Duodenal mucosa (tissue), 2 donors: ENCODE data around the gene TRIM15.
A peak's percentile ranks its signal among the peaks of the same experiment; 100 is the strongest.

Experiments
- H3K27ac ChIP-seq: one replicate; pipeline ENCODE4 v1.7.0; 2013; ENCODE audit warnings: low read depth, low read length
- H3K27me3 ChIP-seq, 2 donors: one replicate each; pipeline ENCODE4 v1.7.0; 2013; ENCODE audit warnings: low read length in 2 of 2, control low read depth in 1 of 2; ENCODE audit not compliant: insufficient read depth in 2 of 2, control insufficient read depth in 1 of 2
- H3K36me3 ChIP-seq, 2 donors: one replicate each; pipeline ENCODE4 v1.7.0; 2013; ENCODE audit warnings: low read length in 2 of 2, control low read depth in 1 of 2; ENCODE audit not compliant: insufficient read depth in 2 of 2, control insufficient read depth in 1 of 2
- H3K4me1 ChIP-seq, 2 donors: one replicate each; pipeline ENCODE4 v1.7.0; 2013; ENCODE audit warnings: low read length in 2 of 2, control low read depth in 1 of 2; ENCODE audit not compliant: insufficient read depth in 2 of 2, control insufficient read depth in 1 of 2
- H3K4me3 ChIP-seq, 2 donors: one replicate each; pipeline ENCODE4 v1.7.0; 2013; ENCODE audit warnings: low read length in 2 of 2, low read depth in 1 of 2
- H3K9ac ChIP-seq, 2 donors: one replicate each; pipeline ENCODE4 v1.7.0; 2013; ENCODE audit warnings: low read length in 2 of 2, low read depth in 1 of 2
- H3K9me3 ChIP-seq, 2 donors: one replicate each; pipeline ENCODE4 v1.7.0; 2013; ENCODE audit warnings: low read length in 2 of 2, control low read depth in 1 of 2; ENCODE audit not compliant: control insufficient read depth in 1 of 2

Gene TRIM15

DNA sequence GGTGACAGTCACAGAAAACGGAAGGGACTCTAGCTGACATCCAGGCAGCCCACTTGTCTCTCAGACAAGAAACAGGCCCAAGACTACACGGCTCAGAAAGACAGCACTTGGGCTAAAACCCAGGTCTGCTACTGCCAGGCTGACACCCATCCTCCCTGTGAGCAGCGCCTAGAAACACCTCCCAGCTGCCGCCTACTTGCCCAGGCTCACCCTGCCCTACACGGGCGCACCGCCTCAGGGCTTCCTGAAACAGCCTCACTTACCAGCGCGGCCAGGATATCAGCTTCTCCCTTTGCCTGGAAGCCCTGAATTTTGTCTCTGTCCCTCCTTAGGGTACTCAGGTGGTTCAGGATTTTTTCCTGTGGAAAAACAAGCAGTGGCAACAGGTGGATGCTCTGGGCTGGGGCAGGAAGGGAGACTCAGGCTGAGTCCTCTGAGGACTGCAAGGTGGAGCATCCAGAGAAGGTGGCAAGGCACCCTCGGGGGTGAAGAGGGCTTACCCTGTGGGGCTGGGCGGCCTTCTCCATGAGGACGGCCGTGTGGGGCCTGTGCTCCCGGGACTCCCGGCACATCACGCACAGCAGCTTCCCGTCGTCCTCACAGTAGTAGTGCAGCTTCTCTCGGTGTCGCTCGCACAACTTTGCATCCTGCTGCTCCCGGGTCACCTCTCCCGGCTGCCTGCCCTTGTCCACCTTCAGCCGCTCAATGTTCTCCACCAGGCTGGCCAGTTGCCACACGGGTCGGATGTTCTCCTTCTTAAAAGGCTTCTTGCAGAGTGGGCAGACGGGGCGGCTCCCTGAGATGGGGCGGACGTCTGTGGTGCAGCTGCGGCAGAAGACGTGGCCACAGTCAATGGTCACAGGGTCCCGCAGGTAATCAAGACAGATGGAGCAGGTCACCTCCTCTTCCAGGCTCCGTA is 35.1 kb downstream of the TRIM15 start:
- no peak overlapping the region for H3K9ac ChIP-seq
- no peaks in the 10 kb centered on the region for H3K27me3 ChIP-seq
- no peak overlapping the region for H3K27ac ChIP-seq
- no peak overlapping the region for H3K4me3 ChIP-seq
- H3K36me3 ChIP-seq: peaks cover 32 to 59% of the 10 kb centered on the region in 2 donors
- H3K4me1 ChIP-seq: peaks cover 24 to 26% of the 10 kb centered on the region in 2 donors
- H3K9me3 ChIP-seq: no peaks in the 10 kb centered on the region

DNA sequence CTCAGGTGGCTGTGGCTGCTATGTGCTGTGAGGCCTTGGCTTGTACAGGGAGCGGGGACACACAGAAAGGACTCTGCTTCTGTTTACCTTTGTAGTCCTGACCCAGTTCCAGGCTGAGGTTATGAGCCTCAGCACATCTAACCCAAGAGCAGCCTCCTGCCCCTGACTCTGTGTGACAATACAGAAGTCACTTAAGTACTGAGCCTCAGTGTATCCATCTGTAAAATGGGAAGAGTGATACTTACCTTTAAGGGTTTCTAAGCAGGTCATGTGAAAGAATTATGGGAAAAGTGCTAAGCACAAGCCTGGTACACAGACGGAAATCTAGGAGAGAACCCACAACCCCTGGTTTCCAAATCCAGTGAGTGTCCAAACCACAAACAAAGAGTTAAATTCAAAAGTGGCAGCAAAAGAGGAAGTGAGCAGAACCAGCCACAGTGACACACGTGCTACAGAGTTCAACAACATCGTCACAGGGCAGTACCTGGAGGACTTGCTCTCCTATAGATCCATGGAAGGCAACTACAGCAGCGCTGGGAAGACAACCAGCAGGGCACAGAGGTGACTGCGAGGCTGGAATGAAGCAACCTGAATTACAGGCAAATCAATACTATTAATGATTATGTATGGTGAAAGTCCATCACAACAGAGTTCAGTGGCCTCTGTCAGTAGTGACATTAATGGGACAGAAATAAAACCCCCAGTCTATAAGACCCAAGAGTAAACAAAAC is 37.4 kb downstream of the TRIM15 start:
- H3K9ac ChIP-seq: peak overlapping the region in 1 of 2 donors; percentile 21
- peak overlapping the region in 1 of 2 donors; percentile 1 for H3K4me3 ChIP-seq
- peaks cover 36 to 51% of the 10 kb centered on the region in 2 donors for H3K36me3 ChIP-seq
- no peak overlapping the region for H3K27ac ChIP-seq
- peaks cover 28 to 31% of the 10 kb centered on the region in 2 donors for H3K4me1 ChIP-seq
- H3K9me3 ChIP-seq: no peaks in the 10 kb centered on the region
- no peaks in the 10 kb centered on the region for H3K27me3 ChIP-seq

- Histone ChIP-seq H3K27me3 (no peaks in the 10 kb centered on the region), H3K9me3 (no peaks in the 10 kb centered on the region), H3K4me3 (no peak overlapping the region), H3K27ac (no peak overlapping the region), H3K9ac (no peak overlapping the region), H3K36me3 (peaks cover 25 to 38% of the 10 kb centered on the region in 2 donors), H3K4me1 (peaks cover 44 to 48% of the 10 kb centered on the region in 2 donors)
Observed at GRCh38 chr6:30202366-30202765, 39.0 kb downstream of the TRIM15 start.

DNA sequence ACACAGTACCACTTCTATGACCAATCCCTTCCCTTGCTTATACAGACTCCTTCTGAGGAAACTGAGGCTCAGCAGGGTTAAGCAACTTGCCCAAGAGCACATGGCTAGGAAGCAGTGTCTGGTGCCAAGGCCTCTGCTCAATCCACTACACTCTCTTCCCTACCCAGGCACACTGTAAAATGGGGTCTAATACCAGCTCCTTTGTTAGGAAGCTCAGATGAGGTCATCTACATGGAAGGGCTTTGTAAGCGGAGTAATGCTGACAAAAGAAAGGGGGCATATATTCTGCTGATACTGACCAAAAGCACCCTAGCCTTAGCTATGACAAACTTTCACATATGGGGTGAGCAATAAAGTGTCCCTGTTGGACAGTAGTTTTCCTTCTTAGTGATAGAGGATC is 40.8 kb downstream of the TRIM15 start:
- peaks cover 61 to 65% of the 10 kb centered on the region in 2 donors for H3K4me1 ChIP-seq
- H3K27me3 ChIP-seq: no peaks in the 10 kb centered on the region
- no peaks in the 10 kb centered on the region for H3K9me3 ChIP-seq
- peaks cover 11 to 23% of the 10 kb centered on the region in 2 donors for H3K36me3 ChIP-seq
- H3K9ac ChIP-seq: no peak overlapping the region
- H3K27ac ChIP-seq: no peak overlapping the region
- no peak overlapping the region for H3K4me3 ChIP-seq

GRCh38 chr6:30206152-30206551 is 42.8 kb downstream of the TRIM15 start:
- H3K9ac ChIP-seq: peak overlapping the region; percentile 15 to 44
- no peaks in the 10 kb centered on the region for H3K27me3 ChIP-seq
- no peak overlapping the region for H3K27ac ChIP-seq
- no peaks in the 10 kb centered on the region for H3K9me3 ChIP-seq
- no peak overlapping the region for H3K4me3 ChIP-seq
- peaks cover 3 to 15% of the 10 kb centered on the region in 2 donors for H3K36me3 ChIP-seq
- H3K4me1 ChIP-seq: peaks cover 63 to 72% of the 10 kb centered on the region in 2 donors

GRCh38 chr6:30206799-30207618 is 43.7 kb downstream of the TRIM15 start:
- H3K9ac ChIP-seq: peak overlapping the region; percentile 36 to 61
- no peaks in the 10 kb centered on the region for H3K9me3 ChIP-seq
- H3K27me3 ChIP-seq: no peaks in the 10 kb centered on the region
- H3K36me3 ChIP-seq: peaks cover 3 to 15% of the 10 kb centered on the region in 2 donors
- H3K4me3 ChIP-seq: peak overlapping the region; percentile 41 to 42
- H3K27ac ChIP-seq: peak overlapping the region; percentile 55
- peaks cover 64 to 72% of the 10 kb centered on the region in 2 donors for H3K4me1 ChIP-seq

DNA sequence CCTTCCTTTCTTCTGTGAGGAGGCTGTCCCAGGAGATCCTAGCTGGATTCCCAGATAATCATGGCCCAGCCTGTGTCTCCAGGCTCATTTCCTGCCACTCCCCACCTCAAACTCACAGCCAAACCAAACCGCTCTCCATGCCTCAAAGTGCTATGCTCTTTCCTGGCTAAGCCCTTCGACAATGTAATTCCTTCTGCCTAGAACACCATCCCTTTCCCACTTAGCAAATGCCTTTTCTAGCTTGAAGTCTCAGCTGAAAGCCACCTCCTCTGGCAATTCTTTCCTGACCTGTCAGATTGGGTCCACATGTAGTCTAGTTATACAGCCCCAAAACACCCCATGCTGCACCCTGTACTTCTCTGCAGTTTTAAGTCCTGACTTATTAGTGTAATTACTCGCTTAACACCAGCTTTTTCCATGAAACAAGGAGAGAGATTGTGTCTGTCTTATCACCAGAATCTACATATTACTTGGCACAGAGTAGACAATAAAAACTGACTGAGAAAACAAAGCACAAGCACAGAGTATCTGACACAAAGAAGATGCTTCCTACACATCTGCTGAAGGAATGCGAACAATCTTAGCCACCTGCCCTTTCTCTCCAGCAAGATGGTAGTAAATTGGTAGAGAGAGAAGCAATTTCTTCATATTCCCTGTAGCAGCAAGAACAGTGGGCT is 44.4 kb downstream of the TRIM15 start:
- Histone ChIP-seq H3K9me3 (no peaks in the 10 kb centered on the region), H3K4me3 (peak overlapping the region; percentile 41 to 42), H3K9ac (peak overlapping the region; percentile 36 to 61), H3K36me3 (peaks cover 3 to 15% of the 10 kb centered on the region in 2 donors), H3K4me1 (peaks cover 60 to 69% of the 10 kb centered on the region in 2 donors), H3K27ac (peak overlapping the region; percentile 54), H3K27me3 (no peaks in the 10 kb centered on the region)

DNA sequence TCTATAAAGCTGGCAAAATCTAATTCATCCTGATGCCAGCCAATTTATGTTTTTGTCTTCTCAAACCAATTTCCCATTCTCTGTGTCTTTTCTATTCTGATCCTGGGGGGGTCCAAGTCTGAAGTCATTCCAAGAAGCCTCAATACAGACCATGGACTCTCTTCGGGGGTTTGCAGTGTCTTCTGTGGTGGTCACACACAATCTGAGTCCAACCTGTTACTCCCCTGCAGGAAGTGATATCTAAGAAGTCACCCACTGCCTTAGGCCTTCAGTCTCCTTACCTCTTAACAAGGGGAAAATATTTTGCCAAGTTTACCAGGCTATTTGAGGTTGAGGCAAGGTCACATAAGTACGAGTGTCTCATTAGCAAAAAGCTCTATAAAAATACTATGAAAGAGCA is 48.0 kb downstream of the TRIM15 start:
- H3K9ac ChIP-seq: peak overlapping the region; percentile 27 to 29
- H3K4me3 ChIP-seq: peak overlapping the region; percentile 19 to 100
- H3K4me1 ChIP-seq: peaks cover 57 to 60% of the 10 kb centered on the region in 2 donors
- no peaks in the 10 kb centered on the region for H3K9me3 ChIP-seq
- H3K36me3 ChIP-seq: peaks cover 0 to 6% of the 10 kb centered on the region in 2 donors
- H3K27me3 ChIP-seq: no peaks in the 10 kb centered on the region
- no peak overlapping the region for H3K27ac ChIP-seq

GRCh38 chr6:30211899-30212298 is 48.6 kb downstream of the TRIM15 start:
- H3K9ac ChIP-seq: peak overlapping the region; percentile 100
- no peak overlapping the region for H3K27ac ChIP-seq
- H3K4me3 ChIP-seq: peak overlapping the region; percentile 98 to 100
- peaks cover 0 to 6% of the 10 kb centered on the region in 2 donors for H3K36me3 ChIP-seq
- H3K4me1 ChIP-seq: peaks cover 51 to 54% of the 10 kb centered on the region in 2 donors
- no peaks in the 10 kb centered on the region for H3K9me3 ChIP-seq
- H3K27me3 ChIP-seq: no peaks in the 10 kb centered on the region
